Measurements from ENCODE around the gene PCSK5.

DNA sequence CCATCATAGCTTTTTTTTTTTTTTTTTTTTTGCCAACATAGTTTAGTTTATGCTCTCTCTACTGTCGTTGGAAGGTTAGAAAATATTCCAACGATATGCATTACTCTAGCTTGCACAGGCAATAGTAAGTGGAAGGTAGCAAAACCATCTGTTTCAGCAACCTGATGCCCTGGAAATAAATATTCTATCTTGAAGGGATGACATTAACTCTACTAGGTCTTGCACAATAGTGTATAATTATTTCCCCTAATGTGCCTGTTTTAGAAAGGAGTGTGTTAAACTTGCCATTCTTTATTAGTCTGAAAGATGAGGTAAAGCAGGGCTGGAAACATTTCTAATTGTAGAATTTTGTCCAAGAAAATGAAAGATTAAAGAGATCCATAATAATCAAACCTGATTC lies 111.0 kb downstream of the PCSK5 start:
- TF ChIP-seq, protein P1, sequence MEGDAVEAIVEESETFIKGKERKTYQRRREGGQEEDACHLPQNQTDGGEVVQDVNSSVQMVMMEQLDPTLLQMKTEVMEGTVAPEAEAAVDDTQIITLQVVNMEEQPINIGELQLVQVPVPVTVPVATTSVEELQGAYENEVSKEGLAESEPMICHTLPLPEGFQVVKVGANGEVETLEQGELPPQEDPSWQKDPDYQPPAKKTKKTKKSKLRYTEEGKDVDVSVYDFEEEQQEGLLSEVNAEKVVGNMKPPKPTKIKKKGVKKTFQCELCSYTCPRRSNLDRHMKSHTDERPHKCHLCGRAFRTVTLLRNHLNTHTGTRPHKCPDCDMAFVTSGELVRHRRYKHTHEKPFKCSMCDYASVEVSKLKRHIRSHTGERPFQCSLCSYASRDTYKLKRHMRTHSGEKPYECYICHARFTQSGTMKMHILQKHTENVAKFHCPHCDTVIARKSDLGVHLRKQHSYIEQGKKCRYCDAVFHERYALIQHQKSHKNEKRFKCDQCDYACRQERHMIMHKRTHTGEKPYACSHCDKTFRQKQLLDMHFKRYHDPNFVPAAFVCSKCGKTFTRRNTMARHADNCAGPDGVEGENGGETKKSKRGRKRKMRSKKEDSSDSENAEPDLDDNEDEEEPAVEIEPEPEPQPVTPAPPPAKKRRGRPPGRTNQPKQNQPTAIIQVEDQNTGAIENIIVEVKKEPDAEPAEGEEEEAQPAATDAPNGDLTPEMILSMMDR (IDR thresholded peaks at IDR 0.05; ENCODE audit: control extremely low read depth in 1 of 3, insufficient read depth in 1 of 3, low read depth in 1 of 3, low read length in 3 of 3) = no peak
- no peak for TF ChIP-seq SRF (IDR thresholded peaks at IDR 0.05; ENCODE audit: low read depth, low read length)
- TF ChIP-seq CEBPB (IDR thresholded peaks at IDR 0.05; ENCODE audit: low read depth, low read length) = no peak
- no peak for TF ChIP-seq POLR2AphosphoS5 (IDR thresholded peaks at IDR 0.05; ENCODE audit: low read depth, low read length)
- TF ChIP-seq KDM1A (IDR thresholded peaks at IDR 0.05; ENCODE audit: borderline replicate concordance, low read length) = no peak
- no peak for TF ChIP-seq HDAC6 (IDR thresholded peaks at IDR 0.05; ENCODE audit: low read depth, low read length)
- TF ChIP-seq TAF1 (IDR thresholded peaks at IDR 0.05; ENCODE audit: low read depth, low read length) = no peak
- no peak for TF ChIP-seq EZH2 (IDR thresholded peaks at IDR 0.05; ENCODE audit: low read depth, low read length, severe bottlenecking)
- TF ChIP-seq, protein P2, sequence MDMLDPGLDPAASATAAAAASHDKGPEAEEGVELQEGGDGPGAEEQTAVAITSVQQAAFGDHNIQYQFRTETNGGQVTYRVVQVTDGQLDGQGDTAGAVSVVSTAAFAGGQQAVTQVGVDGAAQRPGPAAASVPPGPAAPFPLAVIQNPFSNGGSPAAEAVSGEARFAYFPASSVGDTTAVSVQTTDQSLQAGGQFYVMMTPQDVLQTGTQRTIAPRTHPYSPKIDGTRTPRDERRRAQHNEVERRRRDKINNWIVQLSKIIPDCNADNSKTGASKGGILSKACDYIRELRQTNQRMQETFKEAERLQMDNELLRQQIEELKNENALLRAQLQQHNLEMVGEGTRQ (IDR thresholded peaks at IDR 0.05; ENCODE audit: low read length) = no peak
- TF ChIP-seq, protein P3, sequence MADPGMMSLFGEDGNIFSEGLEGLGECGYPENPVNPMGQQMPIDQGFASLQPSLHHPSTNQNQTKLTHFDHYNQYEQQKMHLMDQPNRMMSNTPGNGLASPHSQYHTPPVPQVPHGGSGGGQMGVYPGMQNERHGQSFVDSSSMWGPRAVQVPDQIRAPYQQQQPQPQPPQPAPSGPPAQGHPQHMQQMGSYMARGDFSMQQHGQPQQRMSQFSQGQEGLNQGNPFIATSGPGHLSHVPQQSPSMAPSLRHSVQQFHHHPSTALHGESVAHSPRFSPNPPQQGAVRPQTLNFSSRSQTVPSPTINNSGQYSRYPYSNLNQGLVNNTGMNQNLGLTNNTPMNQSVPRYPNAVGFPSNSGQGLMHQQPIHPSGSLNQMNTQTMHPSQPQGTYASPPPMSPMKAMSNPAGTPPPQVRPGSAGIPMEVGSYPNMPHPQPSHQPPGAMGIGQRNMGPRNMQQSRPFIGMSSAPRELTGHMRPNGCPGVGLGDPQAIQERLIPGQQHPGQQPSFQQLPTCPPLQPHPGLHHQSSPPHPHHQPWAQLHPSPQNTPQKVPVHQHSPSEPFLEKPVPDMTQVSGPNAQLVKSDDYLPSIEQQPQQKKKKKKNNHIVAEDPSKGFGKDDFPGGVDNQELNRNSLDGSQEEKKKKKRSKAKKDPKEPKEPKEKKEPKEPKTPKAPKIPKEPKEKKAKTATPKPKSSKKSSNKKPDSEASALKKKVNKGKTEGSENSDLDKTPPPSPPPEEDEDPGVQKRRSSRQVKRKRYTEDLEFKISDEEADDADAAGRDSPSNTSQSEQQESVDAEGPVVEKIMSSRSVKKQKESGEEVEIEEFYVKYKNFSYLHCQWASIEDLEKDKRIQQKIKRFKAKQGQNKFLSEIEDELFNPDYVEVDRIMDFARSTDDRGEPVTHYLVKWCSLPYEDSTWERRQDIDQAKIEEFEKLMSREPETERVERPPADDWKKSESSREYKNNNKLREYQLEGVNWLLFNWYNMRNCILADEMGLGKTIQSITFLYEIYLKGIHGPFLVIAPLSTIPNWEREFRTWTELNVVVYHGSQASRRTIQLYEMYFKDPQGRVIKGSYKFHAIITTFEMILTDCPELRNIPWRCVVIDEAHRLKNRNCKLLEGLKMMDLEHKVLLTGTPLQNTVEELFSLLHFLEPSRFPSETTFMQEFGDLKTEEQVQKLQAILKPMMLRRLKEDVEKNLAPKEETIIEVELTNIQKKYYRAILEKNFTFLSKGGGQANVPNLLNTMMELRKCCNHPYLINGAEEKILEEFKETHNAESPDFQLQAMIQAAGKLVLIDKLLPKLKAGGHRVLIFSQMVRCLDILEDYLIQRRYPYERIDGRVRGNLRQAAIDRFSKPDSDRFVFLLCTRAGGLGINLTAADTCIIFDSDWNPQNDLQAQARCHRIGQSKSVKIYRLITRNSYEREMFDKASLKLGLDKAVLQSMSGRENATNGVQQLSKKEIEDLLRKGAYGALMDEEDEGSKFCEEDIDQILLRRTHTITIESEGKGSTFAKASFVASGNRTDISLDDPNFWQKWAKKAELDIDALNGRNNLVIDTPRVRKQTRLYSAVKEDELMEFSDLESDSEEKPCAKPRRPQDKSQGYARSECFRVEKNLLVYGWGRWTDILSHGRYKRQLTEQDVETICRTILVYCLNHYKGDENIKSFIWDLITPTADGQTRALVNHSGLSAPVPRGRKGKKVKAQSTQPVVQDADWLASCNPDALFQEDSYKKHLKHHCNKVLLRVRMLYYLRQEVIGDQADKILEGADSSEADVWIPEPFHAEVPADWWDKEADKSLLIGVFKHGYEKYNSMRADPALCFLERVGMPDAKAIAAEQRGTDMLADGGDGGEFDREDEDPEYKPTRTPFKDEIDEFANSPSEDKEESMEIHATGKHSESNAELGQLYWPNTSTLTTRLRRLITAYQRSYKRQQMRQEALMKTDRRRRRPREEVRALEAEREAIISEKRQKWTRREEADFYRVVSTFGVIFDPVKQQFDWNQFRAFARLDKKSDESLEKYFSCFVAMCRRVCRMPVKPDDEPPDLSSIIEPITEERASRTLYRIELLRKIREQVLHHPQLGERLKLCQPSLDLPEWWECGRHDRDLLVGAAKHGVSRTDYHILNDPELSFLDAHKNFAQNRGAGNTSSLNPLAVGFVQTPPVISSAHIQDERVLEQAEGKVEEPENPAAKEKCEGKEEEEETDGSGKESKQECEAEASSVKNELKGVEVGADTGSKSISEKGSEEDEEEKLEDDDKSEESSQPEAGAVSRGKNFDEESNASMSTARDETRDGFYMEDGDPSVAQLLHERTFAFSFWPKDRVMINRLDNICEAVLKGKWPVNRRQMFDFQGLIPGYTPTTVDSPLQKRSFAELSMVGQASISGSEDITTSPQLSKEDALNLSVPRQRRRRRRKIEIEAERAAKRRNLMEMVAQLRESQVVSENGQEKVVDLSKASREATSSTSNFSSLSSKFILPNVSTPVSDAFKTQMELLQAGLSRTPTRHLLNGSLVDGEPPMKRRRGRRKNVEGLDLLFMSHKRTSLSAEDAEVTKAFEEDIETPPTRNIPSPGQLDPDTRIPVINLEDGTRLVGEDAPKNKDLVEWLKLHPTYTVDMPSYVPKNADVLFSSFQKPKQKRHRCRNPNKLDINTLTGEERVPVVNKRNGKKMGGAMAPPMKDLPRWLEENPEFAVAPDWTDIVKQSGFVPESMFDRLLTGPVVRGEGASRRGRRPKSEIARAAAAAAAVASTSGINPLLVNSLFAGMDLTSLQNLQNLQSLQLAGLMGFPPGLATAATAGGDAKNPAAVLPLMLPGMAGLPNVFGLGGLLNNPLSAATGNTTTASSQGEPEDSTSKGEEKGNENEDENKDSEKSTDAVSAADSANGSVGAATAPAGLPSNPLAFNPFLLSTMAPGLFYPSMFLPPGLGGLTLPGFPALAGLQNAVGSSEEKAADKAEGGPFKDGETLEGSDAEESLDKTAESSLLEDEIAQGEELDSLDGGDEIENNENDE (IDR thresholded peaks at IDR 0.05; ENCODE audit: insufficient replicate concordance, low read length) = no peak
- no peak for TF ChIP-seq POLR2A (IDR thresholded peaks at IDR 0.05; ENCODE audit: control extremely low read depth in 1 of 2, low read depth in 2 of 2, low read length in 2 of 2)
- TF ChIP-seq HDAC2 (IDR thresholded peaks at IDR 0.05; ENCODE audit: borderline replicate concordance in 1 of 2, low read depth in 2 of 2, low read length in 2 of 2) = no peak
